ENCODE results near the gene ZNF280A. TPM values are rescaled to one million over a fixed set of nuclear protein-coding genes. Genes with fewer than 3 reads are reported as not detected.
"Not testable (repeated sequence)": the region's sequence is repeated elsewhere in the genome, so short reads cannot be mapped to it uniquely, and the experiment has no call there.

The ZNF280A gene
- total RNA-seq, 1 experiment from 2014 or later, result not detected

DNA sequence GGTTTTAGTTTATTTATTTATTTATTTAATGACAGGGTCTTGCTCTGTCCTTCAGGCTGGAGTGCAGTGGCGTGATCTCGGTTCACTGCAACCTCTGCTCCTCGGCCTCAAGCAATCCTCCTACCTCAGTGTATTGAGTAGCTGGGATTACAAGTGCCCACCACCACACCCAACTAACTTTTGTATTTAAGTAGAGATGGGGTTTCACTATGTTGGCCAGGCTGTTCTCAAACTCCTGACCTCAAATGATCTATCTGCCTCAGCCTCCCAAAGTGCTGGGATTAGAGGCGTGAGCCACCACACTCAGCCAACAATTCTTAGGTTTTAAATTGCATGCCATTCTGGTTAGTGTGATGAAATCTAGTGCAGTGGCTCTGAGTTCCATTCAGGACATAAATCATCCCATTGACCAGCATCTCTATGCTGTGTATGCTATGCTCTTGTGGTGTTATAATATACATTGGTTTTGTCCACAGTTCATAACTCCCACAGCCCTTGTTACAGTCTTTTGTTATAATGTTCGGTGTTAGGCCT, 40.0 kb downstream of the ZNF280A start:
- peaks cover 9% of the 10 kb centered on the region for H3K4me1 Mint-ChIP-seq (ENCODE audit: low read depth, unreplicated experiment)
- TF ChIP-seq, protein P1, sequence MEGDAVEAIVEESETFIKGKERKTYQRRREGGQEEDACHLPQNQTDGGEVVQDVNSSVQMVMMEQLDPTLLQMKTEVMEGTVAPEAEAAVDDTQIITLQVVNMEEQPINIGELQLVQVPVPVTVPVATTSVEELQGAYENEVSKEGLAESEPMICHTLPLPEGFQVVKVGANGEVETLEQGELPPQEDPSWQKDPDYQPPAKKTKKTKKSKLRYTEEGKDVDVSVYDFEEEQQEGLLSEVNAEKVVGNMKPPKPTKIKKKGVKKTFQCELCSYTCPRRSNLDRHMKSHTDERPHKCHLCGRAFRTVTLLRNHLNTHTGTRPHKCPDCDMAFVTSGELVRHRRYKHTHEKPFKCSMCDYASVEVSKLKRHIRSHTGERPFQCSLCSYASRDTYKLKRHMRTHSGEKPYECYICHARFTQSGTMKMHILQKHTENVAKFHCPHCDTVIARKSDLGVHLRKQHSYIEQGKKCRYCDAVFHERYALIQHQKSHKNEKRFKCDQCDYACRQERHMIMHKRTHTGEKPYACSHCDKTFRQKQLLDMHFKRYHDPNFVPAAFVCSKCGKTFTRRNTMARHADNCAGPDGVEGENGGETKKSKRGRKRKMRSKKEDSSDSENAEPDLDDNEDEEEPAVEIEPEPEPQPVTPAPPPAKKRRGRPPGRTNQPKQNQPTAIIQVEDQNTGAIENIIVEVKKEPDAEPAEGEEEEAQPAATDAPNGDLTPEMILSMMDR (IDR thresholded peaks at IDR 0.05; ENCODE audit: unreplicated experiment), result no peak
- CTCF ChIA-PET, result no interaction called here
- no peaks in the 10 kb centered on the region for H3K36me3 Mint-ChIP-seq (ENCODE audit: insufficient read depth, unreplicated experiment)
- no peak overlapping the region for H3K27ac Mint-ChIP-seq (ENCODE audit: unreplicated experiment)
- no peaks in the 10 kb centered on the region for H3K27me3 Mint-ChIP-seq (ENCODE audit: unreplicated experiment)
- no TSS peak for BruUV-seq (replicated peaks)
- no peak overlapping the region for H3K4me3 Mint-ChIP-seq (ENCODE audit: low read depth, unreplicated experiment)
- H3K9me3 Mint-ChIP-seq (ENCODE audit: low read depth, unreplicated experiment), result no peaks in the 10 kb centered on the region
- DNase-seq, result no peak
- intact Hi-C loops (cut with micrococcal nuclease; ENCODE audit: unreplicated experiment), result no loop called here

DNA sequence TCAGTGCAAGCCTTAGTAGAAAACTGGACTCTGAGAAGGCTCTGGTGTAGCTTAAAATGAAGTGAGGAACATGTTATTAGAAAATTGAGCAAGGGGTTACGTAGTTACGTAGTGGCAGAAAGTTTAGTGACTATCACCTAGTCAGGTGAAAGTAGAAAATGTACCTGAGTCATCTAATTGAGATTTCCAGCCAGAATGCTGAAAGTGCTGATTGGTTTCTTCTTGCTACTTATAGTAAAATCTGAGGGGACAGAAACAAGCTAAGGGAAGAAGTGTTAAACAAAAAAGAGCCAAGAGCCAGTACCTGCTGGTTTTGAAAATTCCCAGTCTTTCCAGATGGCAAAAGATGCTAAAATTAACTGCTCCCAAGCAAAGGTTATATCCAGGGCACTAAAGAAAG, 41.0 kb downstream of the ZNF280A start:
- no peak overlapping the region for H3K4me3 Mint-ChIP-seq (ENCODE audit: low read depth, unreplicated experiment)
- DNase-seq, result no peak
- CTCF ChIA-PET, result interaction anchor here (0.9 kb wide), 1 partner anchor 22 kb away, joined by 3 read pairs; no protein-coding TSS in a partner anchor
- peaks cover 9% of the 10 kb centered on the region for H3K4me1 Mint-ChIP-seq (ENCODE audit: low read depth, unreplicated experiment)
- H3K27me3 Mint-ChIP-seq (ENCODE audit: unreplicated experiment), result no peaks in the 10 kb centered on the region
- BruUV-seq (replicated peaks), result no TSS peak
- TF ChIP-seq, protein P1 (IDR thresholded peaks at IDR 0.05; ENCODE audit: unreplicated experiment), result no peak
- no peaks in the 10 kb centered on the region for H3K9me3 Mint-ChIP-seq (ENCODE audit: low read depth, unreplicated experiment)
- intact Hi-C loops (cut with micrococcal nuclease; ENCODE audit: unreplicated experiment), result no loop called here
- no peak overlapping the region for H3K27ac Mint-ChIP-seq (ENCODE audit: unreplicated experiment)
- H3K36me3 Mint-ChIP-seq (ENCODE audit: insufficient read depth, unreplicated experiment), result no peaks in the 10 kb centered on the region

DNA sequence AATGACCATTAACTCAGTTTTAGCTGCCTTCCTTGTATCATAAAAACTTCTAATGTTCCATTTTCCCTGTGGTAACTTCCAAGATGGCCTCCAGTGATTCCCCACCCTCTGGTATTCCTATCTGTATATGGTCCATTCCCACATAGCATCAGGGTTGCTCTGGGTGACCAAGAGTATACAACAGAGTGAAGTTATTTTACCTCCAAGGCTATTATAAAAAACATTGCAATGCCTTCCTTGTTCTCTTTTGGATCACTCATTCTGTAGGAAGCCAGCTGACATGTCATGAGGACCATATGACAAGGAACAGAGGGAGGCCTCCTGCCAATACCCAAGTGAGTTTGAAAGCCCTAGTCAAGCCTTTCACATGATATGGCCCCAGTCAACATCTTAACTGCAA, 41.6 kb downstream of the ZNF280A start:
- TF ChIP-seq, protein P1 (IDR thresholded peaks at IDR 0.05; ENCODE audit: unreplicated experiment), result no peak
- intact Hi-C loops (cut with micrococcal nuclease; ENCODE audit: unreplicated experiment), result no loop called here
- no peak for DNase-seq
- H3K4me3 Mint-ChIP-seq (ENCODE audit: low read depth, unreplicated experiment), result no peak overlapping the region
- no peaks in the 10 kb centered on the region for H3K36me3 Mint-ChIP-seq (ENCODE audit: insufficient read depth, unreplicated experiment)
- CTCF ChIA-PET, result interaction anchor here (0.9 kb wide), 1 partner anchor 23 kb away, joined by 3 read pairs; no protein-coding TSS in a partner anchor
- H3K9me3 Mint-ChIP-seq (ENCODE audit: low read depth, unreplicated experiment), result no peaks in the 10 kb centered on the region
- peaks cover 9% of the 10 kb centered on the region for H3K4me1 Mint-ChIP-seq (ENCODE audit: low read depth, unreplicated experiment)
- H3K27me3 Mint-ChIP-seq (ENCODE audit: unreplicated experiment), result no peaks in the 10 kb centered on the region
- BruUV-seq (replicated peaks), result no TSS peak
- no peak overlapping the region for H3K27ac Mint-ChIP-seq (ENCODE audit: unreplicated experiment)

DNA sequence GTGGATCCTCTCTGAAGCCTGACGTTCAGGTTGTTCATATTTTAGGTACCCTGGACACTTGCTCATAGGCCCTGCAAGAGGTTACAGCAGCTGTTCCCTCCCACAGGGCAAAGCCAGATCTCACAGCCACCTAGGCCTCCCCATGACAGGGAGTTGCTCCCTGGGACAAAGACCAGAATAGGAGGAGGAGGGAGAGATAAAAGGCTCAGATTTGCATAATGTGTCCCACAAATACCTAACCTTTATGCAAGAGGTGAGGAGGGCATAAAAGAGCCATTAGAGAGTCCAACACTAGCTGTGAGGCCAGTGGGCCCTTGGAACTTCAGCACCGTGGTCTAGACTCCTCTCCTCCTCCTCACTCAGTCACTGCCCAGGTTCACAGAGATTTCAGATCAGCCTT, 45.3 kb downstream of the ZNF280A start:
- Mint-ChIP-seq H3K36me3 (ENCODE audit: insufficient read depth, unreplicated experiment) (no peaks in the 10 kb centered on the region), H3K4me3 (ENCODE audit: low read depth, unreplicated experiment) (no peak overlapping the region), H3K4me1 (ENCODE audit: low read depth, unreplicated experiment) (no peaks in the 10 kb centered on the region), H3K27me3 (ENCODE audit: unreplicated experiment) (peaks cover 18% of the 10 kb centered on the region), H3K27ac (ENCODE audit: unreplicated experiment) (no peak overlapping the region), H3K9me3 (ENCODE audit: low read depth, unreplicated experiment) (no peaks in the 10 kb centered on the region)
- no peak for DNase-seq
- intact Hi-C loops (cut with micrococcal nuclease; ENCODE audit: unreplicated experiment), result no loop called here
- CTCF ChIA-PET, result no interaction called here
- BruUV-seq (replicated peaks), result no TSS peak
- TF ChIP-seq, protein P1 (IDR thresholded peaks at IDR 0.05; ENCODE audit: unreplicated experiment), result no peak

DNA sequence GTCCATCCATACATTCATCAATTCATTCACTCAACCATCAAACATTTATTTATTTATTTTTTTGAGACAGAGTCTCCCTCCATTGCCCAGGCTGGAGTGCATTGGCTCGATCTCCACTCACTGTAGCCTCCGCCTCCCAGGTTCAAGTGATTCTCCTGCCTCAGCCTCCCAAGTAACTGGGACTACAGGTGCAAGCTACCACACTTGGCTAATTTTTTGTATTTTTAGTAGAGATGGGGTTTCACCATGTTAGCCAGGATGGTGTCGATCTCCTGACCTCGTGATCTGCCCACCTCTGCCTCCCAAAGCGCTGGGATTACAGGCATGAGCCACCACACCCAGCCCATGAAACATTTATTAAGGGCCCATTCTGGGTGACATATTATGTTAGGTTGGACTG, 49.0 kb downstream of the ZNF280A start:
- H3K9me3 Mint-ChIP-seq (ENCODE audit: low read depth, unreplicated experiment); BruUV-seq (replicated peaks); H3K36me3 Mint-ChIP-seq (ENCODE audit: insufficient read depth, unreplicated experiment); DNase-seq; intact Hi-C loops (cut with micrococcal nuclease; ENCODE audit: unreplicated experiment); H3K4me1 Mint-ChIP-seq (ENCODE audit: low read depth, unreplicated experiment); H3K27ac Mint-ChIP-seq (ENCODE audit: unreplicated experiment); CTCF ChIA-PET; H3K4me3 Mint-ChIP-seq (ENCODE audit: low read depth, unreplicated experiment): not testable (repeated sequence)
- H3K27me3 Mint-ChIP-seq (ENCODE audit: unreplicated experiment), result peaks cover 54% of the 10 kb centered on the region

Data from Calu3 (cell line).